K562 (cell line): ENCODE measurements around the gene CNTN4. TPM values are rescaled to one million over a fixed set of nuclear protein-coding genes. Genes with fewer than 3 reads are reported as not detected.

Source experiments
- ATAC-seq: fragments of 200-7000 bp; cut with Tn5 transposase; 3 replicates; pipeline ENCODE4 v1.9.1; 2020; ENCODE audit warnings: moderate library complexity
- BruUV-seq: library from RNA; stranded (reverse); fragments of 400-500 nt; replicated peaks from 2 replicates; lab custom pipeline; 2021; lab: Mats Ljungman, UMichigan
- CTCF ChIA-PET: fragments of 300-600 bp; formaldehyde crosslinking; extraction: SDS; loops from one replicate; lab custom pipeline; 2021; ENCODE audit warnings: low intra/inter-chr PET ratio; lab: Yijun Ruan, JAX
- POLR2A ChIA-PET: fragments of 300-600, 350-650 bp; sonication (Branson Sonifier 250); formaldehyde crosslinking; extraction: SDS; loops from one replicate; lab custom pipeline; 2021; ENCODE audit warnings: antibody characterized with exemption, inconsistent platforms; lab: Yijun Ruan, JAX
- DNase-seq, 4 experiments: peaks; one replicate each; pipeline versions ENCODE4 v3.0.0 to v3.0.0-alpha.2; 2011 to 2018; ENCODE audit warnings: low spot score in 3 of 4, mixed read lengths in 3 of 4; ENCODE audit errors: extremely low read depth in 1 of 4
- FAIRE-seq: peaks from 2 replicates; lab custom pipeline; 2011; peaks lifted over from hg19 to GRCh38; lab: Jason Lieb, UNC
- H2AFZ ChIP-seq: 2 replicates; pipeline ENCODE4 v1.6.0; 2011; ENCODE audit warnings: low read depth, low read length, control low read depth, inconsistent platforms
- H3K27ac ChIP-seq: fragments of 200-600 bp; 3 replicates; pipeline ENCODE4 v1.8.0; 2011; ENCODE audit warnings: low read depth, mild to moderate bottlenecking, control low read depth, inconsistent platforms, low read length, moderate library complexity, mixed read lengths; ENCODE audit errors: extremely low read depth
- H3K27me3 ChIP-seq, 2 experiments: fragments of 300-600 bp in 1 of 2; 2 replicates in 1 of 2; 3 replicates in 1 of 2; pipeline versions ENCODE4 v1.6.0 to v1.8.0; 2011; ENCODE audit warnings: inconsistent platforms in 2 of 2, low read length in 2 of 2, mild to moderate bottlenecking in 1 of 2, mixed read lengths in 1 of 2, moderate library complexity in 1 of 2; ENCODE audit not compliant: control insufficient read depth in 2 of 2, insufficient read depth in 2 of 2
- H3K36me3 ChIP-seq: fragments of 300-600 bp; 3 replicates; pipeline ENCODE4 v1.8.0; 2011; ENCODE audit warnings: mild to moderate bottlenecking, low read length, inconsistent platforms; ENCODE audit not compliant: control insufficient read depth, insufficient read depth
- H3K4me1 ChIP-seq, 2 experiments: fragments of 200-600 bp in 1 of 2; replicated peaks in 1 of 2; 2 replicates in 1 of 2; 3 replicates in 1 of 2; pipeline versions ENCODE4 v1.5.1 to v1.8.0; 2011; ENCODE audit warnings: inconsistent platforms in 2 of 2, low read length in 2 of 2, mild to moderate bottlenecking in 1 of 2, mixed read lengths in 1 of 2, moderate library complexity in 1 of 2; ENCODE audit not compliant: control insufficient read depth in 2 of 2, insufficient read depth in 2 of 2
- H3K4me2 ChIP-seq: 2 replicates; pipeline ENCODE4 v1.6.1; 2011; ENCODE audit warnings: low read length, control low read depth, inconsistent platforms, mixed read lengths; ENCODE audit not compliant: insufficient read depth
- H3K4me3 ChIP-seq: fragments of 200-600 bp; sonication (generic), shearing (Covaris generic); 2 replicates; pipeline ENCODE4 v1.5.1; 2016; ENCODE audit warnings: control low read depth, inconsistent platforms
- H3K79me2 ChIP-seq: fragments of 200-600 bp; 3 replicates; pipeline ENCODE4 v1.8.0; 2011; ENCODE audit warnings: low read length, inconsistent platforms; ENCODE audit not compliant: control insufficient read depth, insufficient read depth
- H3K9ac ChIP-seq, 2 experiments: 2 replicates each; pipeline versions ENCODE4 v1.6.0 to v1.6.1; 2011; ENCODE audit warnings: low read depth in 2 of 2, low read length in 2 of 2, control low read depth in 1 of 2, inconsistent platforms in 1 of 2, mild to moderate bottlenecking in 1 of 2, mixed read lengths in 1 of 2; ENCODE audit not compliant: insufficient read depth in 1 of 2
- H3K9me1 ChIP-seq: one replicate; pipeline ENCODE4 v1.6.0; 2011; ENCODE audit warnings: inconsistent platforms, mild to moderate bottlenecking, low read length, moderate library complexity; ENCODE audit not compliant: control insufficient read depth, insufficient read depth
- H3K9me3 ChIP-seq: replicated peaks from 2 replicates; pipeline ENCODE4 v1.5.1; 2011; ENCODE audit warnings: low read depth, low read length, inconsistent platforms; ENCODE audit not compliant: control insufficient read depth, insufficient read depth
- H4K20me1 ChIP-seq: replicated peaks from 2 replicates; pipeline ENCODE4 v1.6.1; 2011; ENCODE audit warnings: low read length, inconsistent platforms, mixed read lengths; ENCODE audit not compliant: control insufficient read depth, insufficient read depth
- HMG20B ChIP-seq: fragments of 250-450 bp; sonication (Bioruptor Pico); IDR thresholded peaks from 2 replicates; pipeline ENCODE4 v1.5.0; 2021; ENCODE audit warnings: mild to moderate bottlenecking
- L3MBTL2 ChIP-seq: fragments of 450-650 bp; IDR thresholded peaks from 2 replicates; pipeline ENCODE4 v1.6.1; 2016; ENCODE audit warnings: mild to moderate bottlenecking, moderate library complexity
- MAZ ChIP-seq, 2 experiments: fragments of 450-650 bp in 1 of 2; sonication (generic) in 1 of 2; formaldehyde crosslinking; IDR thresholded peaks in 1 of 2; conservative IDR thresholded peaks in 1 of 2; 2 replicates each; pipeline versions ENCODE4 v1.4.0 to v1.5.0; 2020; ENCODE audit warnings: mild to moderate bottlenecking in 1 of 2, missing genetic modification reagents in 1 of 2
- NFIC ChIP-seq: fragments of 450-650 bp; IDR thresholded peaks from 2 replicates; pipeline ENCODE4 v1.6.1; 2017; ENCODE audit warnings: mild to moderate bottlenecking, inconsistent platforms
- PREB ChIP-seq: sonication (generic); formaldehyde crosslinking; IDR thresholded peaks from 2 replicates; pipeline ENCODE4 v1.8.1; 2023; ENCODE audit warnings: mild to moderate bottlenecking, missing genetic modification reagents
- RNF2 ChIP-seq: sonication (generic); IDR thresholded peaks from 2 replicates; pipeline ENCODE4 v1.6.1; 2016
- SIRT6 ChIP-seq: IDR thresholded peaks from one replicate; pipeline ENCODE4 v1.6.1; 2012; ENCODE audit warnings: low read depth, mild to moderate bottlenecking, control low read depth, inconsistent platforms, low read length, moderate library complexity
- SP1 ChIP-seq: sonication (generic); formaldehyde crosslinking; IDR thresholded peaks from 2 replicates; pipeline ENCODE4 v1.8.1; 2022; ENCODE audit warnings: mild to moderate bottlenecking, missing genetic modification reagents
- SRSF1 ChIP-seq: fragments of 200-400 bp; formaldehyde crosslinking; IDR thresholded peaks from 2 replicates; pipeline ENCODE4 v1.6.1; 2017; ENCODE audit warnings: mild to moderate bottlenecking, low read depth, low read length, moderate library complexity
- TRIM24 ChIP-seq, 2 experiments: fragments of 450-650 bp; IDR thresholded peaks; 2 replicates each; pipeline ENCODE4 v1.6.1; 2016
- ZNF76 ChIP-seq: fragments of 250-450 bp; sonication (Bioruptor Pico); IDR thresholded peaks from 2 replicates; pipeline ENCODE4 v1.4.0; 2020; ENCODE audit warnings: mild to moderate bottlenecking, moderate library complexity, borderline replicate concordance
- WGBS: fragments of 100-300 bp; shearing (Covaris generic); methylation state at CpG from one replicate; pipeline ENCODE4 v1.1.6; 2016; ENCODE audit warnings: low coverage, mixed read lengths; ENCODE audit not compliant: insufficient coverage; ENCODE audit errors: missing lambda C conversion rate; 5-methylcytosine and 5-hydroxymethylcytosine counted together
- in situ Hi-C: fragments of 300-500 bp; cut with MboI; formaldehyde crosslinking; loops from 4 replicates; pipeline ENCODE4 v1.15.0; 2018; ENCODE audit warnings: inconsistent platforms, mixed read lengths
- intact Hi-C: fragments of 100-400 bp; cut with micrococcal nuclease; formaldehyde crosslinking; loops from 2 replicates; pipeline ENCODE4 v1.14.2; 2022
- polyA plus RNA-seq, 8 experiments: library from polyadenylated mRNA; depleted of rRNA in 4 of 8; stranded (reverse) in 5 of 8; unstranded in 3 of 8; fragments of >200 nt; fragmentation: Nextera tagmentation in 2 of 8; fragmentation: Illumina TruSeq in 1 of 8; extraction: Ambion mirVana in 2 of 8; extraction: Trizol in 1 of 8; gene quantifications; 2 replicates each; pipeline versions ENCODE4 v1.2.1 to v1.2.3, GENCODE V29; 2011 to 2014; ENCODE audit warnings: inconsistent platforms in 1 of 8, missing spikeins in 1 of 8
- total RNA-seq, 7 experiments: library from RNA; depleted of rRNA in 6 of 7; stranded (reverse); fragments of >200 nt in 6 of 7; fragmentation: Illumina TruSeq in 2 of 7; extraction: Trizol in 2 of 7; gene quantifications; 2 replicates each; pipeline versions ENCODE4 v1.2.1 to v1.2.3, GENCODE V29; 2011 to 2021; ENCODE audit warnings: low replicate concordance in 1 of 7
- TF ChIP-seq, protein P1 (sequence below): sonication (generic); formaldehyde crosslinking; IDR thresholded peaks from 2 replicates; pipeline ENCODE4 v1.8.1; 2023; ENCODE audit warnings: mild to moderate bottlenecking, missing genetic modification reagents

The CNTN4 gene
- total and polyA plus RNA-seq, 9 of the 15 experiments (the other 6 are each of a cell fraction or from before 2014, with no cell fraction given), result not detected

- intact Hi-C loops (no loop called here), in situ Hi-C loops (no loop called here)
- no TSS peak for BruUV-seq
- H3K9me1 ChIP-seq, result no peaks in the 10 kb centered on the region
- H3K27ac ChIP-seq, result no peak overlapping the region
- no peaks in the 10 kb centered on the region for H3K36me3 ChIP-seq
- no peaks in the 10 kb centered on the region for H3K79me2 ChIP-seq
- H3K4me3 ChIP-seq, result no peak overlapping the region
- no peak overlapping the region for H2AFZ ChIP-seq
- no peak overlapping the region for H3K4me2 ChIP-seq
- H3K4me1 ChIP-seq, result no peaks in the 10 kb centered on the region
- H3K9me3 ChIP-seq, result no peaks in the 10 kb centered on the region
- CTCF ChIA-PET, result no interaction called here
- no peak for TF ChIP-seq TRIM24 (IDR thresholded peaks at IDR 0.05)
- TF ChIP-seq ZNF76 (CRISPR knock-in tag), result no peak
- TF ChIP-seq L3MBTL2, result no peak
- no peak for TF ChIP-seq SP1
- no peak for TF ChIP-seq RNF2
- no peak for TF ChIP-seq HMG20B (CRISPR knock-in tag)
- TF ChIP-seq SIRT6, result no peak
- TF ChIP-seq SRSF1, result no peak
- no peak for TF ChIP-seq MAZ (CRISPR knock-in tag; conservative IDR thresholded peaks at IDR 0.05 in 1 of 2, IDR thresholded peaks at IDR 0.05 in 1 of 2)
- TF ChIP-seq PREB, result no peak
- no peak for TF ChIP-seq NFIC
- TF ChIP-seq, protein P1, sequence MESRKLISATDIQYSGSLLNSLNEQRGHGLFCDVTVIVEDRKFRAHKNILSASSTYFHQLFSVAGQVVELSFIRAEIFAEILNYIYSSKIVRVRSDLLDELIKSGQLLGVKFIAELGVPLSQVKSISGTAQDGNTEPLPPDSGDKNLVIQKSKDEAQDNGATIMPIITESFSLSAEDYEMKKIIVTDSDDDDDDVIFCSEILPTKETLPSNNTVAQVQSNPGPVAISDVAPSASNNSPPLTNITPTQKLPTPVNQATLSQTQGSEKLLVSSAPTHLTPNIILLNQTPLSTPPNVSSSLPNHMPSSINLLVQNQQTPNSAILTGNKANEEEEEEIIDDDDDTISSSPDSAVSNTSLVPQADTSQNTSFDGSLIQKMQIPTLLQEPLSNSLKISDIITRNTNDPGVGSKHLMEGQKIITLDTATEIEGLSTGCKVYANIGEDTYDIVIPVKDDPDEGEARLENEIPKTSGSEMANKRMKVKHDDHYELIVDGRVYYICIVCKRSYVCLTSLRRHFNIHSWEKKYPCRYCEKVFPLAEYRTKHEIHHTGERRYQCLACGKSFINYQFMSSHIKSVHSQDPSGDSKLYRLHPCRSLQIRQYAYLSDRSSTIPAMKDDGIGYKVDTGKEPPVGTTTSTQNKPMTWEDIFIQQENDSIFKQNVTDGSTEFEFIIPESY, result no peak
- no peak for DNase-seq
- 2% methylated on average over 10 of the region's 10 CpGs for WGBS
- H3K27me3 ChIP-seq, result no peaks in the 10 kb centered on the region
- no peak for FAIRE-seq
- H4K20me1 ChIP-seq, result no peaks in the 10 kb centered on the region
- POLR2A ChIA-PET, result no interaction called here
- no peak overlapping the region for H3K9ac ChIP-seq
- ATAC-seq, result no peak
These were observed 412.7 kb downstream of the CNTN4 start for GRCh38 chr3:2511356-2511755.
